ENCODE data around the gene EZH1. TPM values are rescaled to one million over a fixed set of nuclear protein-coding genes. Genes with fewer than 3 reads are reported as not detected.

The EZH1 gene
- total RNA-seq, 1 experiment from 2014 or later, result 22.4 TPM

DNA sequence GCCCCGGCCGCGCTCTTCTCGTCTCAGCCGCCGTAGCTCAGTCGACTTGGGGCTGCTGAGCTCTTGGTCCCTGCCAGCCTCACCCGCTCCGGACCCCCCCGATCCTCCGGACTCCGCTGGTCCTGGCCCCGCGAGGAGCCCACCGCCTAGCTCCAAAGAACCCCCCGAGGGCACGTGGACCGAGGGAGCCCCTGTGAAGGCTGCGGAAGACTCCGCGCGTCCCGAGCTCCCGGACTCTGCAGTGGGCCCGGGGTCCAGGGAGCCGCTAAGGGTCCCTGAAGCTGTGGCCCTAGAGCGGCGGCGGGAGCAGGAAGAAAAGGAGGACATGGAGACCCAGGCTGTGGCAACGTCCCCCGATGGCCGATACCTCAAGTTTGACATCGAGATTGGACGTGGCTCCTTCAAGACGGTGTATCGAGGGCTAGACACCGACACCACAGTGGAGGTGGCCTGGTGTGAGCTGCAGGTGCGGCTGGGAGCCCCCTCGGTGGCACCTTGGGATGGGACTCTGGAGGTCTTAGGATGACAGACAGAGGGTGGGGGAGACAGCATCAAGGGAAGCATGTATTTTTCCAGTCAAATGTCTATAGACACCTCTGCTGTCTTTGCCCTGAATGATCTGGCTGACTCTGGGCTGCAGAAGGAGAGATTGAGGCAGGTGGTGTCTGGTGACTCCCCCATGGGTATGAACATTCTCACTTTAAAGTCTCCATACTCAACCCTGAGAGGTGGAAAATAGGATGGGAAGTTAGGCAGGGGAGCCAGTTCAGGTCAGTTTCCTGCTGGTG lies 36.2 kb upstream of the EZH1 start (continued):
- TF ChIP-seq KAT7 (CRISPR knock-in tag; IDR thresholded peaks at IDR 0.05; ENCODE audit: borderline replicate concordance), result 0 out of 2 replicates have a peak, but pooled peaks have one; percentile 53
- 0 out of 2 replicates have a peak, but pooled peaks have one; percentile 18 for TF ChIP-seq ESRRA (CRISPR knock-in tag; IDR thresholded peaks at IDR 0.05; ENCODE audit: borderline replicate concordance)
- TF ChIP-seq, protein P1, sequence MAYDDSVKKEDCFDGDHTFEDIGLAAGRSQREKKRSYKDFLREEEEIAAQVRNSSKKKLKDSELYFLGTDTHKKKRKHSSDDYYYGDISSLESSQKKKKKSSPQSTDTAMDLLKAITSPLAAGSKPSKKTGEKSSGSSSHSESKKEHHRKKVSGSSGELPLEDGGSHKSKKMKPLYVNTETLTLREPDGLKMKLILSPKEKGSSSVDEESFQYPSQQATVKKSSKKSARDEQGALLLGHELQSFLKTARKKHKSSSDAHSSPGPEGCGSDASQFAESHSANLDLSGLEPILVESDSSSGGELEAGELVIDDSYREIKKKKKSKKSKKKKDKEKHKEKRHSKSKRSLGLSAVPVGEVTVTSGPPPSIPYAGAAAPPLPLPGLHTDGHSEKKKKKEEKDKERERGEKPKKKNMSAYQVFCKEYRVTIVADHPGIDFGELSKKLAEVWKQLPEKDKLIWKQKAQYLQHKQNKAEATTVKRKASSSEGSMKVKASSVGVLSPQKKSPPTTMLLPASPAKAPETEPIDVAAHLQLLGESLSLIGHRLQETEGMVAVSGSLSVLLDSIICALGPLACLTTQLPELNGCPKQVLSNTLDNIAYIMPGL (CRISPR knock-in tag; IDR thresholded peaks at IDR 0.05), result peak; percentile 21; the same call in 1 of the 2 replicates
- TF ChIP-seq, protein P2, sequence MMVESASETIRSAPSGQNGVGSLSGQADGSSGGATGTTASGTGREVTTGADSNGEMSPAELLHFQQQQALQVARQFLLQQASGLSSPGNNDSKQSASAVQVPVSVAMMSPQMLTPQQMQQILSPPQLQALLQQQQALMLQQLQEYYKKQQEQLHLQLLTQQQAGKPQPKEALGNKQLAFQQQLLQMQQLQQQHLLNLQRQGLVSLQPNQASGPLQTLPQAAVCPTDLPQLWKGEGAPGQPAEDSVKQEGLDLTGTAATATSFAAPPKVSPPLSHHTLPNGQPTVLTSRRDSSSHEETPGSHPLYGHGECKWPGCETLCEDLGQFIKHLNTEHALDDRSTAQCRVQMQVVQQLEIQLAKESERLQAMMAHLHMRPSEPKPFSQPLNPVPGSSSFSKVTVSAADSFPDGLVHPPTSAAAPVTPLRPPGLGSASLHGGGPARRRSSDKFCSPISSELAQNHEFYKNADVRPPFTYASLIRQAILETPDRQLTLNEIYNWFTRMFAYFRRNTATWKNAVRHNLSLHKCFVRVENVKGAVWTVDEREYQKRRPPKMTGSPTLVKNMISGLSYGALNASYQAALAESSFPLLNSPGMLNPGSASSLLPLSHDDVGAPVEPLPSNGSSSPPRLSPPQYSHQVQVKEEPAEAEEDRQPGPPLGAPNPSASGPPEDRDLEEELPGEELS (CRISPR knock-in tag; IDR thresholded peaks at IDR 0.05), result 0 out of 2 replicates have a peak, but pooled peaks have one; percentile 11
- TF ChIP-seq, protein P3, sequence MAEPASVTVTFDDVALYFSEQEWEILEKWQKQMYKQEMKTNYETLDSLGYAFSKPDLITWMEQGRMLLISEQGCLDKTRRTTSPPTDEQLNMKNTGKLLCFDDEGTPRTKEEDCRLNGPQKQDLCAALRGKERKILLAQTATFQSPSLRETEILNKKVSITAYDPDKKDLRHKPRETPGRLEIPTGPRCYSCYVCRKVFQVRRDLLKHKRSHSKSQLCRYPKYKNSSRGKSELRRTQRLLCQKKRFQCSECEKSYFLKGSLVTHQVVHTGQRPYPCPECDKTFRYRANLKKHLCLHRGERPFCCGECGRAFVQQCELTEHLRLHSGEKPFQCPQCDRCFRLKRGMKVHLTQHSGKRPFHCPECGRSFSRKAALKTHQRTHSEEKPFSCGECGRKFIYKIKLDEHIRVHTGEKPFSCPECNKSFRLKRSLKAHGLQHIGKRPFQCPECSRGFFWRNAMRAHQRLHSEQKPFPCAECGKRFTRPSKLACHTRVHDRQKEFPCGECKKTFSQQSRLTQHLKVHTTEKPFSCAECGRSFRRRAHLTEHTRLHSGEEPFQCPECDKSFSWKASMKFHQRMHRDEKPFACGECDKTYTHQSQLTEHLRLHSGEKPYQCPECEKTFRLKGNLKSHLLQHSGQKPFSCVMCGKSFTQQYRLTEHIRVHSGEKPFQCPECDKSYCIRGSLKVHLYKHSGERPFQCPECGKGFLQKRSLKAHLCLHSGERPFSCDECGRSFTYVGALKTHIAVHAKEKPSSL (CRISPR knock-in tag; conservative IDR thresholded peaks at IDR 0.05), result 0 out of 2 replicates have a peak, but pooled peaks have one; percentile 27
- TF ChIP-seq EMX1 (CRISPR knock-in tag; IDR thresholded peaks at IDR 0.05), result no peak
- TF ChIP-seq, protein P4, sequence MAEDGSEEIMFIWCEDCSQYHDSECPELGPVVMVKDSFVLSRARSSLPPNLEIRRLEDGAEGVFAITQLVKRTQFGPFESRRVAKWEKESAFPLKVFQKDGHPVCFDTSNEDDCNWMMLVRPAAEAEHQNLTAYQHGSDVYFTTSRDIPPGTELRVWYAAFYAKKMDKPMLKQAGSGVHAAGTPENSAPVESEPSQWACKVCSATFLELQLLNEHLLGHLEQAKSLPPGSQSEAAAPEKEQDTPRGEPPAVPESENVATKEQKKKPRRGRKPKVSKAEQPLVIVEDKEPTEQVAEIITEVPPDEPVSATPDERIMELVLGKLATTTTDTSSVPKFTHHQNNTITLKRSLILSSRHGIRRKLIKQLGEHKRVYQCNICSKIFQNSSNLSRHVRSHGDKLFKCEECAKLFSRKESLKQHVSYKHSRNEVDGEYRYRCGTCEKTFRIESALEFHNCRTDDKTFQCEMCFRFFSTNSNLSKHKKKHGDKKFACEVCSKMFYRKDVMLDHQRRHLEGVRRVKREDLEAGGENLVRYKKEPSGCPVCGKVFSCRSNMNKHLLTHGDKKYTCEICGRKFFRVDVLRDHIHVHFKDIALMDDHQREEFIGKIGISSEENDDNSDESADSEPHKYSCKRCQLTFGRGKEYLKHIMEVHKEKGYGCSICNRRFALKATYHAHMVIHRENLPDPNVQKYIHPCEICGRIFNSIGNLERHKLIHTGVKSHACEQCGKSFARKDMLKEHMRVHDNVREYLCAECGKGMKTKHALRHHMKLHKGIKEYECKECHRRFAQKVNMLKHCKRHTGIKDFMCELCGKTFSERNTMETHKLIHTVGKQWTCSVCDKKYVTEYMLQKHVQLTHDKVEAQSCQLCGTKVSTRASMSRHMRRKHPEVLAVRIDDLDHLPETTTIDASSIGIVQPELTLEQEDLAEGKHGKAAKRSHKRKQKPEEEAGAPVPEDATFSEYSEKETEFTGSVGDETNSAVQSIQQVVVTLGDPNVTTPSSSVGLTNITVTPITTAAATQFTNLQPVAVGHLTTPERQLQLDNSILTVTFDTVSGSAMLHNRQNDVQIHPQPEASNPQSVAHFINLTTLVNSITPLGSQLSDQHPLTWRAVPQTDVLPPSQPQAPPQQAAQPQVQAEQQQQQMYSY (CRISPR knock-in tag; IDR thresholded peaks at IDR 0.05), result no peak
- TF ChIP-seq, protein P5, sequence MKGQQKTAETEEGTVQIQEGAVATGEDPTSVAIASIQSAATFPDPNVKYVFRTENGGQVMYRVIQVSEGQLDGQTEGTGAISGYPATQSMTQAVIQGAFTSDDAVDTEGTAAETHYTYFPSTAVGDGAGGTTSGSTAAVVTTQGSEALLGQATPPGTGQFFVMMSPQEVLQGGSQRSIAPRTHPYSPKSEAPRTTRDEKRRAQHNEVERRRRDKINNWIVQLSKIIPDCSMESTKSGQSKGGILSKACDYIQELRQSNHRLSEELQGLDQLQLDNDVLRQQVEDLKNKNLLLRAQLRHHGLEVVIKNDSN (CRISPR knock-in tag; IDR thresholded peaks at IDR 0.05), result no peak
- no peak for TF ChIP-seq ZNF232 (CRISPR knock-in tag; IDR thresholded peaks at IDR 0.05)
- TF ChIP-seq PRRX2 (CRISPR knock-in tag; IDR thresholded peaks at IDR 0.05), result no peak

DNA sequence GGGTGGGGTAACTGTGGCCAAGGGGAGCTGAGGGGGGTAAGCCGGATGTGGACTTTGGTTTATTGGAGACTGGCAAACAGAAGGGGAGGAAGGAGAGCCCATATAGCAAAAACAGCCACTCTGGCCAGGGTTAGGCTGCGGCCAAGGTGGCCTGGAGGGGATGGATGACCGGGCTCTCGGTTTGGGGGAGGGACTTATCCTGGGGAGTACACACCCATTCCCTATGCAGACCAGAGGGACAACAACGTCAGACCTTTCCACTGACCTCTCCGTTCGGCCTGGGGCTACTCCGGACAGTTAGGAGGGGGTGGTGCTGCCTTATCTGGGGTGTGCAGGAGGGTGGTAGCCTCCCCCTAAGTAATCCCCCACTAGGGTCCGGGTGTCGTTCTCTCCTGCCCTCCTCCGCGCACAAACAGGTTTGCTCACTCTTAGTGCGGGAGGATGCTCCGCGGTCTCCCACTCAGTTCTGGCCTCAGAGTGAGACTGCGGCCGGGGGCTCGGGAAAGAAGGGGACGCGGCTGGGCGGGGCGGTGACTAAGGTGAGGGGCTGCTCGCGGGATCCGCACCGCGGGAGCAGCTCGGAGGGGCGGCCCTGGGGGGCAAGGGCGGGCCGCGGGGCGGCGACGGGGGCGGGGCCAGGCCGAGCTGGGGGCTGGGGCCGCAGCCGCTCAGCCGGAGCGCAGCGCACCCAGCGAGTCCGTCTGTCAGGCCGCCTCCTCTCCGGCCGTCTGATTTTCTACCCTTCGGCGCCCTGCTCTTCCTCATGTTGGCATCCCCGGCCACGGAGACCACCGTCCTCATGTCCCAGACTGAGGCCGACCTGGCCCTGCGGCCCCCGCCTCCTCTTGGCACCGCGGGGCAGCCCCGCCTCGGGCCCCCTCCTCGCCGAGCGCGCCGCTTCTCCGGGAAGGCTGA lies 35.4 kb upstream of the EZH1 start, which contains the start of gene WNK4:
Gene WNK4 (plus strand): TSS at position 675 of the 915 bp plus-strand sequence. CDS start 89 bp downstream, at position 764.
- POLR2A ChIA-PET, result interaction anchor here (0.7 to 1.5 kb wide), 3 partner anchors 18 to 58 kb away, joined by 3 to 7 read pairs (median 3); partner anchors contain the start of genes BECN1 and COA3
- peaks cover 41% of the 10 kb centered on the region for H3K27me3 Mint-ChIP-seq (ENCODE audit: low read depth)
- TF ChIP-seq TCF7 (CRISPR knock-in tag; IDR thresholded peaks at IDR 0.05; ENCODE audit: low read depth), result no peak
- TF ChIP-seq, protein P6, sequence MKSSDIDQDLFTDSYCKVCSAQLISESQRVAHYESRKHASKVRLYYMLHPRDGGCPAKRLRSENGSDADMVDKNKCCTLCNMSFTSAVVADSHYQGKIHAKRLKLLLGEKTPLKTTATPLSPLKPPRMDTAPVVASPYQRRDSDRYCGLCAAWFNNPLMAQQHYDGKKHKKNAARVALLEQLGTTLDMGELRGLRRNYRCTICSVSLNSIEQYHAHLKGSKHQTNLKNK (CRISPR knock-in tag; IDR thresholded peaks at IDR 0.05), result peak; percentile 50; the same call in 1 of the 2 replicates
- TF ChIP-seq GTF2I (CRISPR knock-in tag; conservative IDR thresholded peaks at IDR 0.05), result no peak
- TF ChIP-seq PRRX2 (CRISPR knock-in tag; IDR thresholded peaks at IDR 0.05), result no peak
- TF ChIP-seq, protein P7, sequence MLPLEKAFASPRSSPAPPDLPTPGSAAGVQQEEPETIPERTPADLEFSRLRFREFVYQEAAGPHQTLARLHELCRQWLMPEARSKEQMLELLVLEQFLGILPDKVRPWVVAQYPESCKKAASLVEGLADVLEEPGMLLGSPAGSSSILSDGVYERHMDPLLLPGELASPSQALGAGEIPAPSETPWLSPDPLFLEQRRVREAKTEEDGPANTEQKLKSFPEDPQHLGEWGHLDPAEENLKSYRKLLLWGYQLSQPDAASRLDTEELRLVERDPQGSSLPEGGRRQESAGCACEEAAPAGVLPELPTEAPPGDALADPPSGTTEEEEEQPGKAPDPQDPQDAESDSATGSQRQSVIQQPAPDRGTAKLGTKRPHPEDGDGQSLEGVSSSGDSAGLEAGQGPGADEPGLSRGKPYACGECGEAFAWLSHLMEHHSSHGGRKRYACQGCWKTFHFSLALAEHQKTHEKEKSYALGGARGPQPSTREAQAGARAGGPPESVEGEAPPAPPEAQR (CRISPR knock-in tag; IDR thresholded peaks at IDR 0.05), result no peak
- TF ChIP-seq JAZF1 (CRISPR knock-in tag; IDR thresholded peaks at IDR 0.05), result no peak
- TF ChIP-seq, protein P8, sequence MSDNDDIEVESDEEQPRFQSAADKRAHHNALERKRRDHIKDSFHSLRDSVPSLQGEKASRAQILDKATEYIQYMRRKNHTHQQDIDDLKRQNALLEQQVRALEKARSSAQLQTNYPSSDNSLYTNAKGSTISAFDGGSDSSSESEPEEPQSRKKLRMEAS (CRISPR knock-in tag; IDR thresholded peaks at IDR 0.05), result 0 out of 2 replicates have a peak, but pooled peaks have one; percentile 16

More for the DNA sequence above, 35.4 kb upstream of the EZH1 start, which contains the start of gene WNK4:
- Mint-ChIP-seq H3K36me3 (peaks cover 26% of the 10 kb centered on the region), H3K4me3 (peak within 1 kb of the TSS; percentile 70), H3K27ac (peak within 1 kb of the TSS; percentile 54), H3K4me1 (peaks cover 20% of the 10 kb centered on the region), H3K9me3 (no peaks in the 10 kb centered on the region)
- DNase-seq (ENCODE audit: low spot score) (peak; percentile 66), ATAC-seq (peak; percentile 71)
- CTCF ChIA-PET, result interaction anchor here (0.9 to 4.5 kb wide), 8 partner anchors 17 to 202 kb away, joined by 3 to 39 read pairs (median 7); partner anchors contain the start of genes BECN1, CCR10 and RAMP2

Measured in WTC11 (cell line).